GM12878 (cell line): Measurements from ENCODE around the gene PDCD2. TPM values are rescaled to one million over a fixed set of nuclear protein-coding genes. Genes with fewer than 3 reads are reported as not detected.

ENCODE experiments used
- ATF3 ChIP-seq: IDR thresholded peaks from 2 replicates; pipeline ENCODE4 v1.6.1; 2011; ENCODE audit warnings: low read depth, mild to moderate bottlenecking, low read length, moderate library complexity, borderline replicate concordance; ENCODE audit errors: extremely low read depth
- ATF7 ChIP-seq: fragments of 450-650 bp; IDR thresholded peaks from 2 replicates; pipeline ENCODE4 v1.6.1; 2016; ENCODE audit warnings: low read depth, mild to moderate bottlenecking
- BACH1 ChIP-seq: fragments of 450-650 bp; IDR thresholded peaks from 2 replicates; pipeline ENCODE4 v1.6.1; 2017; ENCODE audit warnings: mild to moderate bottlenecking, borderline replicate concordance
- BMI1 ChIP-seq: fragments of 450-650 bp; IDR thresholded peaks from 2 replicates; pipeline ENCODE4 v1.6.1; 2016; ENCODE audit warnings: mild to moderate bottlenecking, moderate library complexity, borderline replicate concordance
- CEBPZ ChIP-seq: fragments of 150-350 bp; IDR thresholded peaks from 2 replicates; pipeline ENCODE4 v1.6.1; 2016; ENCODE audit warnings: low read depth, low read length
- CHD1 ChIP-seq: IDR thresholded peaks from 2 replicates; pipeline ENCODE4 v1.6.1; 2012; ENCODE audit warnings: low read depth, low read length, improper control_type of control experiment
- CHD4 ChIP-seq: fragments of 200-600 bp; sonication (generic); IDR thresholded peaks from 2 replicates; pipeline ENCODE4 v1.6.1; 2016; ENCODE audit warnings: mild to moderate bottlenecking
- CREB1 ChIP-seq: IDR thresholded peaks from 2 replicates; pipeline ENCODE4 v1.6.1; 2012; ENCODE audit warnings: low read depth, mild to moderate bottlenecking, inconsistent platforms
- IKZF1 ChIP-seq: fragments of 450-650 bp; conservative IDR thresholded peaks from 2 replicates; pipeline ENCODE4 v1.6.1; 2017; ENCODE audit warnings: antibody characterized with exemption, mild to moderate bottlenecking
- JUNB ChIP-seq: IDR thresholded peaks from 2 replicates; pipeline ENCODE4 v1.6.1; 2016; ENCODE audit warnings: antibody characterized with exemption, mild to moderate bottlenecking
- MLLT1 ChIP-seq: fragments of 450-650 bp; IDR thresholded peaks from 2 replicates; pipeline ENCODE4 v1.6.1; 2016; ENCODE audit warnings: mild to moderate bottlenecking
- NBN ChIP-seq: fragments of 450-650 bp; IDR thresholded peaks from 2 replicates; pipeline ENCODE4 v1.6.1; 2016
- NFYB ChIP-seq: IDR thresholded peaks from 2 replicates; pipeline ENCODE4 v1.6.1; 2011; ENCODE audit warnings: low read depth, mild to moderate bottlenecking, low read length, improper control_type of control experiment, moderate library complexity; ENCODE audit not compliant: insufficient read depth
- NKRF ChIP-seq: fragments of 450-650 bp; conservative IDR thresholded peaks from 2 replicates; pipeline ENCODE4 v1.6.1; 2017; ENCODE audit warnings: mild to moderate bottlenecking, moderate library complexity
- NR2F1 ChIP-seq: fragments of 450-650 bp; conservative IDR thresholded peaks from 2 replicates; pipeline ENCODE4 v1.6.1; 2017; ENCODE audit warnings: mild to moderate bottlenecking
- PRDM15 ChIP-seq: fragments of 450-650 bp; formaldehyde crosslinking; IDR thresholded peaks from 2 replicates; pipeline ENCODE4 v1.4.0; 2020; ENCODE audit warnings: mild to moderate bottlenecking, moderate library complexity
- RB1 ChIP-seq: fragments of 450-650 bp; formaldehyde crosslinking; IDR thresholded peaks from 2 replicates; pipeline ENCODE4 v1.6.1; 2017; ENCODE audit warnings: mild to moderate bottlenecking, borderline replicate concordance
- SREBF2 ChIP-seq: IDR thresholded peaks from 2 replicates; pipeline ENCODE4 v1.6.1; 2012; ENCODE audit warnings: mild to moderate bottlenecking, low read length
- WRNIP1 ChIP-seq: IDR thresholded peaks from 2 replicates; pipeline ENCODE4 v1.6.1; 2011; ENCODE audit warnings: low read depth, low read length, improper control_type of control experiment, borderline replicate concordance
- YBX1 ChIP-seq: fragments of 450-650 bp; IDR thresholded peaks from 2 replicates; pipeline ENCODE4 v1.6.1; 2016; ENCODE audit warnings: antibody characterized with exemption
- polyA plus RNA-seq, 11 experiments: library from polyadenylated mRNA; depleted of rRNA in 4 of 11; unstranded in 6 of 11; stranded (reverse) in 5 of 11; fragments of >200 nt; fragmentation: Nextera tagmentation in 4 of 11; fragmentation: Illumina TruSeq in 1 of 11; extraction: Ambion mirVana in 4 of 11; extraction: Trizol in 1 of 11; gene quantifications; 1 replicate in 1 of 11; 2 replicates in 10 of 11; pipeline versions ENCODE4 v1.2.1 to v1.2.3, GENCODE V29; 2011 to 2016; ENCODE audit warnings: inconsistent platforms in 2 of 11, missing spikeins in 2 of 11, low read depth in 1 of 11
- total RNA-seq, 4 experiments: library from RNA; depleted of rRNA in 3 of 4; stranded (reverse); fragments of >200 nt in 3 of 4; fragmentation: Illumina TruSeq in 1 of 4; extraction: Trizol in 1 of 4; gene quantifications; 2 replicates each; pipeline versions ENCODE4 v1.2.1 to v1.2.3, GENCODE V29; 2013 to 2021

PDCD2 gene
- total and polyA plus RNA-seq, 10 of the 15 experiments (the other 5 are each of a cell fraction or from before 2014, with no cell fraction given) = 27.4 to 154 (median 101) TPM

- peak; percentile 82 for TF ChIP-seq NKRF
- TF ChIP-seq YBX1 = no peak
- TF ChIP-seq NBN = peak; percentile 92
- TF ChIP-seq ATF3 = peak; percentile 83; the same call in 1 of the 2 replicates
- TF ChIP-seq MLLT1 = 0 out of 2 replicates have a peak, but pooled peaks have one; percentile 34
- no peak for TF ChIP-seq PRDM15 (CRISPR knock-in tag)
- peak; percentile 84 for TF ChIP-seq NFYB
- peak; percentile 23; the same call in 1 of the 2 replicates for TF ChIP-seq RB1
- TF ChIP-seq ATF7 = peak; percentile 77
- 0 out of 2 replicates have a peak, but pooled peaks have one; percentile 61 for TF ChIP-seq CHD1
- no peak for TF ChIP-seq JUNB
- peak; percentile 36; the same call in 1 of the 2 replicates for TF ChIP-seq SREBF2
- no peak for TF ChIP-seq BMI1
- no peak for TF ChIP-seq CHD4
- TF ChIP-seq IKZF1 = peak; percentile 92
- no peak for TF ChIP-seq CEBPZ
- peak; percentile 99 for TF ChIP-seq CREB1
- TF ChIP-seq WRNIP1 = no peak
- TF ChIP-seq NR2F1 = peak; percentile 98
- no peak; the same call in 1 of the 2 replicates for TF ChIP-seq BACH1
Measured at GRCh38 chr6:170554013-170554795, 30.2 kb downstream of the PDCD2 start, which contains the start of gene TBP (continued).
